Tibial nerve (tissue), 4 donors: ENCODE results near the gene HRC.

Experiments used
- CTCF ChIP-seq, 5 experiments: fragments of 200-600 bp in 3 of 5; fragments of 450-650 bp in 2 of 5; sonication (generic) in 3 of 5; IDR thresholded peaks; one replicate each; pipeline ENCODE4 v1.5.1; 2016 to 2019; ENCODE audit warnings: antibody characterized with exemption in 5 of 5, mild to moderate bottlenecking in 3 of 5, moderate library complexity in 2 of 5
- EP300 ChIP-seq, 2 donors: sonication (generic); formaldehyde crosslinking; IDR thresholded peaks; one replicate each; pipeline ENCODE4 v1.6.1; 2017; ENCODE audit warnings: antibody characterized with exemption in 2 of 2, mild to moderate bottlenecking in 1 of 2
- POLR2A ChIP-seq, 2 donors: fragments of 450-650 bp; IDR thresholded peaks; one replicate each; pipeline ENCODE4 v1.6.1; 2017; ENCODE audit warnings: antibody characterized with exemption in 2 of 2, mild to moderate bottlenecking in 2 of 2, moderate library complexity in 2 of 2

GRCh38 chr19:49190781-49191180 is 35.6 kb upstream of the HRC start:
- TF ChIP-seq CTCF (IDR thresholded peaks at IDR 0.05) (no peak), POLR2A (IDR thresholded peaks at IDR 0.05) (no peak), EP300 (IDR thresholded peaks at IDR 0.05) (no peak)
